Thyroid gland (tissue), 4 donors: ENCODE measurements around the gene GMEB1.

Source experiments
- POLR2A ChIP-seq, 2 donors: fragments of 450-650 bp; IDR thresholded peaks; one replicate each; pipeline ENCODE4 v1.6.1; 2017; ENCODE audit warnings: antibody characterized with exemption in 2 of 2, mild to moderate bottlenecking in 2 of 2, moderate library complexity in 1 of 2
- TF ChIP-seq, protein P1 (sequence below), 6 experiments: fragments of 200-600 bp in 3 of 6; fragments of 450-650 bp in 3 of 6; sonication (generic) in 3 of 6; IDR thresholded peaks; one replicate each; pipeline ENCODE4 v1.5.1; 2016 to 2019; ENCODE audit warnings: antibody characterized with exemption in 6 of 6, mild to moderate bottlenecking in 2 of 6, inconsistent platforms in 1 of 6, moderate library complexity in 1 of 6

DNA sequence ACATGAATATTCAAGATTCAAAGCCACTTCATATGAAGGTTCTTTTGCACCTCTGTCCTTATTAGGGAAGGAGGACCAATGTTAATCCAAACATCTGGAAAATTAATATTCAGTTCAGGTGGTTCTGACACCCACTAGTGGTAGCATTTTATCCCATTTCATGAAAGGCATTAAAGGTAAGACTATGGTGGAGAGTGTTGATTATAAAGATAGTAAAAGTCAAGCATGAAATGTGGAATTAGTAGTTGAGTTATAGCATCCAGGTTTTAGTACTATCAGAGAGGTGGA lies 50.7 kb downstream of the GMEB1 start:
- TF ChIP-seq, protein P1, sequence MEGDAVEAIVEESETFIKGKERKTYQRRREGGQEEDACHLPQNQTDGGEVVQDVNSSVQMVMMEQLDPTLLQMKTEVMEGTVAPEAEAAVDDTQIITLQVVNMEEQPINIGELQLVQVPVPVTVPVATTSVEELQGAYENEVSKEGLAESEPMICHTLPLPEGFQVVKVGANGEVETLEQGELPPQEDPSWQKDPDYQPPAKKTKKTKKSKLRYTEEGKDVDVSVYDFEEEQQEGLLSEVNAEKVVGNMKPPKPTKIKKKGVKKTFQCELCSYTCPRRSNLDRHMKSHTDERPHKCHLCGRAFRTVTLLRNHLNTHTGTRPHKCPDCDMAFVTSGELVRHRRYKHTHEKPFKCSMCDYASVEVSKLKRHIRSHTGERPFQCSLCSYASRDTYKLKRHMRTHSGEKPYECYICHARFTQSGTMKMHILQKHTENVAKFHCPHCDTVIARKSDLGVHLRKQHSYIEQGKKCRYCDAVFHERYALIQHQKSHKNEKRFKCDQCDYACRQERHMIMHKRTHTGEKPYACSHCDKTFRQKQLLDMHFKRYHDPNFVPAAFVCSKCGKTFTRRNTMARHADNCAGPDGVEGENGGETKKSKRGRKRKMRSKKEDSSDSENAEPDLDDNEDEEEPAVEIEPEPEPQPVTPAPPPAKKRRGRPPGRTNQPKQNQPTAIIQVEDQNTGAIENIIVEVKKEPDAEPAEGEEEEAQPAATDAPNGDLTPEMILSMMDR (IDR thresholded peaks at IDR 0.05): no peak
- no peak for TF ChIP-seq POLR2A (IDR thresholded peaks at IDR 0.05)
